Activated effector memory CD4-positive, alpha-beta T cell treated with anti-CD3 and anti-CD28 coated beads, Interleukin-2, amount 50 U/mL, for 16 hours (primary cell): Measurements from ENCODE around the gene OCA2.

Source experiments
- DNase-seq: peaks from one replicate; pipeline ENCODE4 v3.0.0-alpha.2; 2020

The OCA2 gene

DNA sequence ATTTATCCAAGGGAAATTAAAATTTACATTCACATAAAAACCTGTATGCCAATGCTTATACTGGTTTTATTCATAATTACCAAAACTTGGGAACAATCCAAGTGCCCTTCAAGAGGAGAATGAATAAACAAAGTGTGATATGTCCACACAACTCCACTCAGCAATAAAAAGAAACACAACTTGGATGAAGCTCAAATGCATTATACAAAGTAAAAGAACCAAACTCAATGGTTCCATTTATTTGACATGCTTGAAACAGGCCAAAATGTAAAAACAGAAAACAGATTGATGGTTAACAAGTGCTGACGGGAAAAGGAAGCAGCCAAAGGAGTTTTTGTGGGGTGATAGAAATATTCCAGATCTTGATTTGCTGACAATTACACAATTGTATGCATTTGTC lies 23.5 kb downstream of the OCA2 start:
- DNase-seq: no peak

DNA sequence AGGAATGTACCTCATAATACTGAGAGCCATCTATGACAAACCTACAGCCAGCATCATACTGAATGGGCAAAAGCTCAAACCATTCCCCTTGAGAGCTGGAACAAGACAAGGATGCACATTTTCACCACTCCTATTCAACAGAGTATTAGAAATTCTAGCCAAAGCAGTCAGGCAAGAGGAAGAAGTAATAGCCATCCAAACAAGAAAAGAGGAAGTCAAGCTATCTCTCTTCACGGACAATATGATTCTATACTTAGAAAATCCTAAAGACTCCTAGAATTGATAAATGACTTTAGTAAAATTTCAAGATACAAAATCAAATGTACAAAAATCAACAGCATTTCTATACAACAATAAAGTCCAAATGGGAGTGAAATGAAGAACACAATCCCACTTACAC lies 30.2 kb downstream of the OCA2 start:
- no peak for DNase-seq

DNA sequence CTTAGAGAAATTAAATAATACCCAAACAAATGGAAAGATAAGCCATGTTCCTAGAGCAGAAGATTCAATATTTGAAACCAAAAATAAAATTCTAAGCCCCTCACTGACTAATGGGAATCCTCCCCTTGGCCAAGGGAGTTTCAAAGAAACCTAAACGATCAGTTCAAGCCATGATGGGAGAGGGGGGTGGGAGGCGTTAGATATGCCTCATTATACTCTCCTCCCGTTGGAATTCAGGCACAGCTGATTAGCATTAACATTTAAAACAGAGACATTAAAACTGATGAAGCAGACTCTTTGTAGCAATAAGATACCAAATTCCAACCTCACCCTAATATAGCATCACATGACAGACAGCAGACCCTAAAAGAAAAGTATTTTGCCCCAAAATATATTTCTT lies 32.9 kb downstream of the OCA2 start:
- no peak for DNase-seq

DNA sequence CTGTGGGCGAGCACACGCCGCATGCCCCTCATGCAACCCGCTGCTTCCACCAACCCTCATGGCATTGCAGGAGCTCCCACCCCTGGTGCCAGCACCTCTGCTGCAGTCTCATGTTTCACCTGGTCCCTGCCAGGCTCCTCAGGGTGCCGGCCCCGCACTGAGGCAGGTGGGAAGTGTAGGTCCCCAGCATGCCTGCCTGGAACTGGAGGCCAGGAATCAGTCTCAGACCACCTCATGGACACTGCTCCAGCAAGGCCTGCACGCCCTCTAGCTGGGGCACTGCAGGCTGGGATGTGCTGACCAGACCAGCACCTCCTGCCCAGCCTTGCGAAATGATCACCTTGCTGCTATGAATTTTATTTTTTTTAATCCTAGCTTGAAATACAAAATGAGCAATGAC lies 39.1 kb downstream of the OCA2 start:
- DNase-seq: no peak

DNA sequence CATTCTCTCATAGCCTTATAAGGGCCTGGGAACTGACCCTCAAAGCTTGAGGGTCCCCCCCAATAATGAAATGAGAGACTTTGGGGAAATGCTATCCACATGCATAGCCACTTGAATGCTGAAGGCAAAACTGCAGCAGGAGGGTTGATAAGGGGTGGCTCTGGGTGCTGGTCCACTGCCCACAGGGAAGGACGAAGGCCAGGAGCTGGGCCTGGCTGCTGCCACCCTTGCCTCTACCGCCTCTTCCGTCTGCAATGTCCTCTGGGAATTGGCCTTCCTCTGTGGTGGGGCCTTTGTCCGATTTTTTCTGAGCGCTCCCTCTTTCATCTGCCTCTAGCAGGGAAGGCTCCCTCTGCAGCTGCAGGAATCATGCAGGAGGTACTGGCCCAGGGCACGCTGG lies 41.0 kb downstream of the OCA2 start:
- no peak for DNase-seq

DNA sequence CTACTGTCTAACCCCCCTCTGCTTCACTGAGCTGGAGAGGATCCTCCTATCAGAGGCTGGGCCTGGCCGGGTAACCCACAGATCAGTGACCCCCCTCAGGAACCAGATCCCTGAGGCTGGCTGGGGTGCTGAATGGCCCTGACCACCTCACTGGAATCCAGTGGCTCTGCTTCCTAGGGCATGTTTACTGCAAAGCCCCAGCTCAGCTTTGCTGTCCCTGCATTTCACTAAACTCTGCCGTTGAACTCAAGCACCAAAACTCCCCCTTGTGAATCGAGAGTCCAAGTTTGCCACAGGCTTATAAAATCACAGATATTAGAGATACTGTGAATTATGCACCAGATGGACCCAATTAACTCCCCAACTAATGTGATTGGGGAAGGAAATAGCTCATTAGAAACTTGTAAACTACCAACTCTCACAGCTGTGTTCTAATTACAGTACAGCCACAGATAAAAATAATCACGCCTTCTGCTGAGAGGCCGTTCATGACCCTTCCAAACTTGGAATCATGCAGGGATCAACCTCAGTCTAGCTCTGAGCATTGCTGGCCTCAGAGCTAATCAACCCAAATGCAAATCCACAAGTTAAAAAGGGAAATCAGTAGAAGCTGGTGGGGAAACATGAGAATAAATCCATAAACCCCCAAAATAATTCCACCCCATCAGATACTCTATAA lies 47.0 kb downstream of the OCA2 start:
- no peak for DNase-seq

DNA sequence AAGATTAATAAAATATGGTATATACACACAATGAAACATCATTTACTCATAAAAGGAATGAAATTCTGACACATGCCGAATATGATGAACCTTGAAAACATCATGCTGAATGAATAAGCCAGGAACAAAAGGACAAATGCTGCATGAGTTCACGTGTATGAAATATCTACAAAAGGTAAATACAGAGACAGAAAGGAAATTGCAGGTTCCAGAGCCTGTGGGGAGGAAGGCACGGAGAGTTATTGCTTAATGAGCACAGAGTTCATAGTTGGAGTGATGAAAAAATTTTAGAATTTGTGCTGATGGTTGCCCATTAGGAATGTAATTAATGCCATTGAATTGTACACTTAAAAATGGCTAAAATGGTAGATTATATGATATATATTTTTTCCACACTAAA lies 49.5 kb downstream of the OCA2 start:
- DNase-seq: no peak

DNA sequence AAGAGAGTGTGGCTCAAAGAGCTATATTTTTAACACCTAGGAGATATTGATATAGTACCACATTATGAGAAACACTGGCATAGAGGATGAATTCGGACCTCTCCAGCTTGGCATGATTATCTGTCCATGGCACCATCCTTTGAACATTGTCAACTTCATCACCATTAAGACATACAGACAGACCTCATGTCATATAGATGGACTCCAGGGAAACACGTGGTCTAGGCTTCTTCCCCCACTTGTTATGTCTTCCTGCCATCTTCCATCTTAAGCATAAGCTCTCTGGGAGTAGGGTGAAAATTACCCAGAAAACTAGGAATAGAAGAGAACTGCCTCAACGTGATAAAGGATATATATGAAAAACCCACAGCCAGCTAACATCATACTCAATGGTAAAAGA lies 51.8 kb downstream of the OCA2 start:
- DNase-seq: no peak

DNA sequence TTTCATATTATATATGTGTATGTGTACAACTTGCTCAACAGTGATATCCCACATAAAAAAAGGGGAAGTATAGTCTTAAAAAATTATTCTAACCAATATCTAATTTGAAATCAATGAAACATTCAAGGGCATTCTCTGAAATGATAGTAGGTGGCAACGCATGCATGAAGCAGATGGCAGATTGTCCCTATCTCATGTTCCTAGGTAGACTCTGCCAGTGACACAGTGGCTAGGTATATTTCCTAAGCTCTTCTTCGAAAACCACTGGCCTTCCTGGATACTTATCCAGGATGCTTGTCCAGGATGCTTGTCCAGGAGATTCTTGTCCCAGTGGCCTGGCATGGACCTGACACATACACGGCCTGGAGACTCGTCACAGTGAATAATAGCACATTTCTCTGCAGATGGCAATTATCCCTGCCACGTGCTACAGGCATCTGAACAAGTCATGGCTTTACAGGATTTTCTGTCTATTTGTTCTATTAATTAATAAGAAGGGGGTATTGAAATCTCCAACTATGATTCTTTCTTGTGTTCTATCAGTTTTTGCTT lies 54.9 kb downstream of the OCA2 start:
- DNase-seq: no peak

DNA sequence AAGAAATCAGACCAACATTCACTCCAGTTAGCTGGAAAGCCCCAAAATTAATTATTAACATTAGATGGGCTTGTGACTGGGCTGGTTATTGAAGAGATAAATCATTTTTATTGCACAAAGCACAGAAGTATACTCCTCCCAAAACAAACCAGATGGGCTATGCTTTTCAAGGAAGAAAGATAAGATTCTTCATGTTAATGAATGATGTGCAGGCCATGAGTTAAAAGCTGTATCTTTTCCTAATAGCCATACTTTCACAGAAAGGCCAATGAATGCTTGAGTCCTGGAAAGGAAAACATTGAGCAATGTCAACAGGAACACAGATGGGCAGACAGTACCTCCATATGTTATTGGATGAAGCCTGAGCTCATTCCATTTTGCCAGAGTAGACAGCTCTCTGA lies 55.4 kb downstream of the OCA2 start:
- no peak for DNase-seq

DNA sequence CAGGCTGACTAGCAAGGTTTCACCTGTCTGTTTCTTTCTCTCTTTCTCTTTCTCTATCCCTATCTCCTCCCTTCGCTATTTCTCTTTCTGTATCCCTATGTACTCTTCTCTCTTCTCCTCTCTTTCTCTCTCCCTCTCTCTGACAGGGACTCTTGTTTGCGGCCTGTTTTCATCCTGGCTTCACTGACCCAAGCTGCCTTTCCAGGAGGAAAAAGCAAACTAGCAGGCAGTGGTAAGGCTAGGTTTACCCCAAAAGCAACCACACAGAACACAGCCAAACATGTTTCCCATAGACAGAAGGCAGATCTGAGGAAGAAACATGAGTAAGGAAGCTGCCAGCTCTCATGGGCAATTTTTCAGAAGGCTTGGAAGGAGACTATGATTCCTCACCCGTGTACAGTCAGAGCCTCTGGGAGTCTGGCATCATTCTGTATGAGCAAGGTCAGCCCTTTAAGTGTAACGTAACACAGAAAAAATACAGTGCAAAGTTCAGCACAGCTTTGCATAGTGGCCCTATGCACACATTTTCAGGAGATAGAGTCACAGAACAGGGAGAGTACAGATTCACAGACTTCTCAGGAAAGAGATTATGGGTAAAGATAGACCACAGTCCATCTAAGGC lies 61.0 kb downstream of the OCA2 start:
- no peak for DNase-seq

DNA sequence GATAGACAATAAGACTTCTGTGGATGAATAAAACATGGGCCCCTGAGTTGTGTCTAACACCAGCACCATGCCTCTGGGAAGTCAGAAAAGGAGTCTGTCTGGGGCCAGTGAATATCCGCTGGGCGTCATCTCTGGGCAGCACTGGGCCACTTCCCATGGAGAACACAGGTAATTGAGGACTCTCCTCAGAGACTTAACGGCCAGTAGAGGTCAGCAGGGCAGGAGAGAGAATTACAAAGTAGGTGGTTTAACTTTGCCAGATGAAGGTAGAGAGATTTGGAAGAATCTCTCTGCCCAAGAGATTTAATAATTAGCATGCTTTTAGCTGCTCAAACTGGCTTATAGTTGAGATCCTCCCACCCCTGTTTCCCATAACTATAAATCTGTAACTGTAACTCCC lies 65.7 kb downstream of the OCA2 start:
- no peak for DNase-seq

DNA sequence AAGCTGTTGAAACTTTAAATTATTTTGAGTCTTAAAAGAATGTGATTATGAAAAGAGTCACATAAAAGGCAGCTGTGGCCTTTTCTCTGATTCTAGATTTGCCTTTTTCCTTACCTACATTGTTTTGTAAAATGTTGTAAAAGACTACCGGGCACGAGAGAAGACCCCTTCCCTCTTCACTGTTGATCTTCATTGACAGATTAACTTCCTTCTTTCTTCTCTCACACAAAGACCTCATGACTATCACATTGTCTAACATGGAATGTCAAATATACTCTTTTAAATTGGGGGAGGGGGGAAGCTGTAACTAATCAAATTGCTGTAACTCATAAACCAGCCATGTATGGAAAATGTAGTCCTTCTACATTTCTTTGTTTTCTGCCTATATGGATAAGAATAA lies 68.3 kb downstream of the OCA2 start:
- DNase-seq: no peak

DNA sequence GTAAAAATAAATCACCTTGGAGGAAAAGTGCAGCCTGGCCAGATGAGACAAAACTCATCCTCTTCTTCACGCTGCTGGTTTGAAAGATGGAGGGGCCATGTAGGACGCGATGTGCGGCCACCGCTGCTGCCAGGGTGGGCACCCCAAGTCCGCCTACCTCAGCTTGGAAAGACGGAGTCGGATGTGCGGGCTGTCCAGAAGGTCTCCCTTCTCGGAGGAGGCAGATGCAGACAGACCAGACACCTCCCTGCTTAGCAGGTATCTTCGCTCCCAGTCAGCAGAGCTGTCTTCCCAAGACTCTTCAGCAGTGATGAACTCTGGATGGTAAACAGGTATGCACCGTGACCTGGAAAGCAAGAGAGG lies 71.4 kb downstream of the OCA2 start:
- no peak for DNase-seq

DNA sequence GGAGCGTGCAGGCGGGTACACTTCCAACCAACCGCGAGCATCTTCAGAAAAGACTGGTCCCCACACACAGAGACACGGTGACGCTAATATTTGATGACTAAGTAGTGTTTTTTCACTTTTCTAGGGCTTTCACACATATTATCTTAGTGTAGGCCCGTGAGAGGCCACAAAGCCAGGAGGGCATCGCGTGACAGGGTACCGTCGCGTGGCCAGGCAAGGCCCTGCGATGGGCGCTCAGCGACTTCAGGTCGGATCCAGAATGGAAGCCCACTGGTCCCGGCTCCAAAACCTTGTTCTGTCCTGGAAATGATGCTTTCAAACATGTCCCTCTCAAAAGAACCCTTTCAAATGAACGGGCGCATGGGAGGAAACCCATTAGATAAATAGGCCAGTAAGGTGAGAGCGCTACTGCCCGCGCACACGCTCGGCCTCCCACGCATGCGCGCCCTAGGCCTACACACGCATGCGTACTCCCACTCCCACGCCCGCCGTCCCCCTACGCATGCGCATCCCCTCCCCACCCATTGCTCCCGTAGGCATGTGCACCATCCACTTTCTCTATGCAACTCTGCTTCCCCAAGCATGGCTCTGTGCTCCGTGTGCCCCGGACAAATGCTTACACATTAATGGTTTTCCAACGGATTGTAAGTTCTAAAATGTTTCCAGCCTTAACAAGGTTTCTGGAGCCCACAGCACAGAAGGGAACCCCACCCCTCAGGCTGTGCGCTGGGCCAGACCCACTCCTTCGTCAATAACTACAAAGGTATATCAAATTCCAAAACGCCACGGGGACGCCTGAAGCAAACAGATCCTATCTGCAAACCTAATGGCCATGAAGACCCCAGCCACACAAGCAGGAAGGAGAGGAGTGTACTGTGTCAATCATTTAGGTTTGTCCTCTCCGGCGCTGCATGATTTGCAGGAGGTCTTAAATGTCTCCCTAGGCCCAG lies 72.1 kb downstream of the OCA2 start:
- no peak for DNase-seq

DNA sequence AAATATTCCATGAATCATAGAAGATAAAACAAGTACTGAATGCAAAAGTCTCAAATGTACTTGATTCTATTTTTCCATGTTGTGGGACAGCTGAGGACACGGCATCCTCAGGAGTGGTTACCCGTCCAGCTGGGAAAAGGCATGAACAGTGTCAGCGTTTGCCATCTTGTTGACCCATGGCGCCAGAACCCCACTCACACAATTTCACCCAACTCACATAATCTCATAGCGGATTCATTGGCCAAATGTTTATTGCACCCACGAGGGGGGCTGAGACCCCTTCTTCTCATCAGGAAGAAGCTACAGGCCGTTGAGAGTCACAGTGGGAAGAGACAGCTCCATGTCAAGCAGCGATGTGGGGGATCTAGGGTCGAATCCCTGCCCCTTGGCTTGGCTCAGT lies 72.9 kb downstream of the OCA2 start:
- no peak for DNase-seq

DNA sequence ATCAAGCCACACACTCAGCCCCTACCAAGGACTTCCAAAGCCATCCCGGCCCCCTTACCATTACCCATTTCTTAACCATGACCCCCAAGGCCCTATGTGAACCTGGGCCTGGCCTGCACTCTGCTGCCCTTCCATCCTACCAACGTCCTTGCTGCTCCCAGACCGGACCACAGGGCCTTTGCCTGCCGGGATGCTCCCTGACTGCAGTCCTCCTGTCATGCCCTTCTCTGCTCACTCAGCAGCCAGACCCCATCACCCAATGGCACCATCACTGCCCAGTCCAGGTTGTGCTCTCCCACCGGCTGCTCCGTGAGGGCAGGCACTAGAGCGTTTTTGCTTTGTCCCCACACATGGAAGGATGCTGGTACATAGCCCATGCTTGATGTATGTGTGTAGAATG lies 73.7 kb downstream of the OCA2 start:
- no peak for DNase-seq

DNA sequence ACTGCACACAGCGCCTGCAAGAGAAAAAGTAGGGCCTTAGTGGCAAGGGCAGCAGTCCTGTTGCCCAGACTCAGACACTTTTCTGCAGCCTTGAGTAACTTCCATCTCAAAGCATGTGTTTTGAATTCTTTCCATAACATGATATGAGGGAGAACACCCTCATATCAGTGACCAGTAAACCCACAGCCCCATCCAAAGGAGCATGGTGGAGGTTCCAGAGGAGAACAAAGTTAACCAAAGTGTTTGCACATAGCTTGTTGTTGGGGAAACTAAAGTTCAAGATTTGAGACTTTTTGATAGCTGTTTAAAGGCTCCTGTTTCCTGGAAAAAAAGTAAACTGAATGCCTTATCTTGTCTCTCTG lies 74.2 kb downstream of the OCA2 start:
- DNase-seq: no peak

DNA sequence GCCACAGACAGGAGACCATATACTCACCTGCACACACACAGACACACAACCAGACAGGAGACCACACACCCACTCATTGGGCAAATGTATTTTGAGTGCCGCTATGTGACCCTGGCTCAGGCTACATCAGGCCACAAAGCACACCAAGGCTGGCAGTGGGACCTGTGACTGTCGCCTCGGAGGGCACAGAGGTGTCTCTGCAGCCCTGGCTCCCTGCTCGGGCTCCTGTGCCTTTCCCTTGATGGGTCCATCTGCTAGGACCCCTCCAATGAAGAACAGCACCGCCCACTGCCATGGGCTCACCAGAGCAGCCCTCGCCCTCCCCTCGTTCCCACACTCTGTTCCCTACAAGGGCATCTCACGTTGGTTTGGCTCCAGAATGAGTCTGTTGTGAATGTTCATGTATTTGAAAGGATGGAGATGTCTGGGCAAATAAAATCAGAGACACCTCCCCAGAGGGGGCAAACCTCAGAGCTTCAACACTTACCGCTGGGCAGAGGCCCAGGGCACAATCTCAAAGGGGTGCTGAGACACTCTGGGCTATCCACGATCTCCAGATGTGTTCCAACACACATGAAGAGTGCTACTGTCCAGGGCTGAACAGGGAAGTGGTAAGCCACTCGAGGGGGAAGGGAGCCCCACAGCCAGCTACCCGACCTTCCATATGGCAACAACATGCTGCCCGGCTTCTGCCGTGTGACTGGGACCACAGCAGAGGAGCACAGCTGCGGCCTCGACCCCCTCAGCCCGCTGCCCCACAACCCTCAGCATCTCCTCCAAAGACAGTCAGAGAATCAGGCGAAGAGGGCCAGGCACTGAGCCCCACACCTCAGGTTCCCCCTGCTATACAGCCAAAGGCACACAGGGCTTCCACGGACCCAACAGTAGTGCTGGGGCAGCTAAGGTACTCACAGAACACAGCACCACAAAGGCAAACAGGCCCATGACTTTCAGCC lies 74.9 kb downstream of the OCA2 start:
- DNase-seq: no peak

DNA sequence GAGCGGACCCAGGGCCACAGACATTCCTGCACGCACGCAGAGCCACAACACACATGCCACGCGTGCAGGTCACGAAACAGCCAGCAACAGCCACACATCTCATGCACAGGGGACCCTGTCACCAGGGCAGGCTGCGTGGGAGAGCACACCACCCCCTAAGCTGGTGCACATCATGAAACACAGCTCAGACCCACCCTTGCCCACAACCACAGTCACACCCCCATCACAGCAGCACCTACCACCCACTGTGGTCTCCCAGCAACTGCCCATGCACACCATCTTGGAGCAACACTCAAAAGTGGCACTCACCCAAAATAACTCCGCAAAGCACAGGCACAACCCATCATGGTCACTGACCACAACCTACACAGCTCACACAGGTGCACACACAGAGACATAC lies 75.7 kb downstream of the OCA2 start:
- no peak for DNase-seq

DNA sequence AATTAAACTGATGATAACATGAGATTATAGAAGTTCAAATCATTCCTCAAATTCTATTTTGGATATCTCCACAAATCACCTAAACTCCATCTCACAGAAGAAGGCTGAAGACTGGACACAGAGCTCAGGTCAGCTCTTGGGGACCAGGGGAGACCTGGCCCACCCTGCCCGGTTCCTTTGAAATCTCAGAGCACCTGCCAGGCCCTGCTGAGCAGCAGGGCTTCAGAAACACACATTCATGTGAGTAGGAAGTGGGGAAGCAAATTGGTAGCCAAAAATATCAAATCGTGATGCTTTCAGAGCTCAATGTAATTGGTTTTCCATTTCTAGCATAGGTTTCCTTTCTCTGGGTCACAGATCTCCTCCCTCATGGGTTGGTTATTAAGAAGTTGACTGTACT lies 76.2 kb downstream of the OCA2 start:
- no peak for DNase-seq

DNA sequence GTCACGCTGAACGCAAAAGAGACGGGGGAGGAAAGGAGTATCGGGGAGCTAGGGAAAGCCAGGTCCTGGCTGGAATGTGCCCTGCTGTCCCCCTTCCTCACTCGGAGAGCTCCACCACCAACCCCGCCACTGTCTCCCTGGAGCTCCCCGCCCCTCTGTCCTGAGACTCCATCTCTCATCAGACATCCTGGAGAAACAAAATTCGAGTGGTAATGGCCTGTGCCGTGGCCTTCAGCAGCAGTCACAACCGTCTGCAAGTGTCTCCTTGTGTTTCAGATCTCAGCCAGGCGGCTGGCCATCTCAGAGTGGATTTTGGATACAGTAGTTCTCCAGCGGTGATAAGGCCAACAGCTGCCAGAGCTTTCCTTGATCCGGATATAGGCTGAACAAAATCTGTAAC lies 76.9 kb downstream of the OCA2 start:
- no peak for DNase-seq
